HEK293 (cell line): Measurements from ENCODE around the gene ZFHX2.

ENCODE experiments used
- CTCF ChIA-PET: fragments of 350-600 bp; formaldehyde crosslinking; extraction: SDS; loops from one replicate; lab custom pipeline; 2021; ENCODE audit warnings: antibody characterized with exemption; lab: Yijun Ruan, JAX
- POLR2A ChIA-PET: fragments of 300-600 bp; formaldehyde crosslinking; extraction: SDS; loops from one replicate; lab custom pipeline; 2020; ENCODE audit warnings: antibody characterized with exemption, inconsistent platforms; lab: Yijun Ruan, JAX
- H3K27ac ChIP-seq: fragments of 200-500 bp; sonication (Bioruptor generic); 2 replicates; pipeline ENCODE4 v1.5.1; 2014; ENCODE audit warnings: low read depth, low read length, control low read depth, inconsistent platforms; ENCODE audit errors: extremely low read depth
- H3K36me3 ChIP-seq, 2 experiments: fragments of 200-500 bp in 1 of 2; sonication (Bioruptor generic) in 1 of 2; 1 replicate in 1 of 2; 2 replicates in 1 of 2; pipeline ENCODE4 v1.5.1; 2014 to 2017; ENCODE audit warnings: inconsistent platforms in 2 of 2, low read length in 2 of 2; ENCODE audit not compliant: control insufficient read depth in 2 of 2, insufficient read depth in 1 of 2
- H3K4me1 ChIP-seq: fragments of 200-500 bp; sonication (Bioruptor generic); 2 replicates; pipeline ENCODE4 v1.5.1; 2014; ENCODE audit warnings: mild to moderate bottlenecking, low read length, inconsistent platforms; ENCODE audit not compliant: control insufficient read depth, insufficient read depth
- H3K4me3 ChIP-seq: 2 replicates; pipeline ENCODE4 v1.5.1; 2011; ENCODE audit warnings: low read depth, mild to moderate bottlenecking, control low read depth, low read length, moderate library complexity
- H3K9me3 ChIP-seq: fragments of 200-500 bp; sonication (Bioruptor generic); 2 replicates; pipeline ENCODE4 v1.5.1; 2014; ENCODE audit warnings: low read depth, low read length, inconsistent platforms; ENCODE audit not compliant: control insufficient read depth, insufficient read depth
- EGR2 ChIP-seq: fragments of 450-650 bp; formaldehyde crosslinking; IDR thresholded peaks from 2 replicates; pipeline ENCODE4 v1.5.1; 2016; ENCODE audit warnings: low read depth, missing biosample characterization, missing genetic modification characterization
- GLIS1 ChIP-seq: fragments of 450-650 bp; formaldehyde crosslinking; IDR thresholded peaks from 2 replicates; pipeline ENCODE4 v1.5.1; 2016; ENCODE audit warnings: missing biosample characterization, missing genetic modification characterization
- KLF10 ChIP-seq: fragments of 450-650 bp; IDR thresholded peaks from 2 replicates; pipeline ENCODE4 v1.5.1; 2018; ENCODE audit warnings: missing biosample characterization, mild to moderate bottlenecking, missing genetic modification characterization
- ZBTB1 ChIP-seq: fragments of 450-650 bp; formaldehyde crosslinking; IDR thresholded peaks from 2 replicates; pipeline ENCODE4 v1.5.1; 2016; ENCODE audit warnings: missing biosample characterization, missing genetic modification characterization
- ZBTB48 ChIP-seq: fragments of 450-650 bp; formaldehyde crosslinking; IDR thresholded peaks from 2 replicates; pipeline ENCODE4 v1.5.1; 2016; ENCODE audit warnings: missing biosample characterization, missing genetic modification characterization
- ZEB2 ChIP-seq: fragments of 450-650 bp; formaldehyde crosslinking; IDR thresholded peaks from 2 replicates; pipeline ENCODE4 v1.5.1; 2016; ENCODE audit warnings: missing biosample characterization, missing genetic modification characterization
- ZFHX2 ChIP-seq: fragments of 450-650 bp; formaldehyde crosslinking; conservative IDR thresholded peaks from 2 replicates; pipeline ENCODE4 v1.5.1; 2016; ENCODE audit warnings: missing biosample characterization, missing genetic modification characterization
- ZFP69B ChIP-seq: fragments of 450-650 bp; formaldehyde crosslinking; IDR thresholded peaks from 2 replicates; pipeline ENCODE4 v1.5.1; 2016; ENCODE audit warnings: missing biosample characterization, missing genetic modification characterization
- ZNF132 ChIP-seq: fragments of 450-650 bp; formaldehyde crosslinking; IDR thresholded peaks from 2 replicates; pipeline ENCODE4 v1.5.1; 2017; ENCODE audit warnings: missing biosample characterization, missing genetic modification characterization, borderline replicate concordance
- ZNF362 ChIP-seq: fragments of 450-650 bp; formaldehyde crosslinking; IDR thresholded peaks from 2 replicates; pipeline ENCODE4 v1.5.1; 2016; ENCODE audit warnings: missing biosample characterization, missing genetic modification characterization
- ZNF518A ChIP-seq: fragments of 450-650 bp; formaldehyde crosslinking; conservative IDR thresholded peaks from 2 replicates; pipeline ENCODE4 v1.5.1; 2016; ENCODE audit warnings: low read depth, missing biosample characterization, missing genetic modification characterization
- ZNF548 ChIP-seq: fragments of 450-650 bp; formaldehyde crosslinking; IDR thresholded peaks from 2 replicates; pipeline ENCODE4 v1.5.1; 2016; ENCODE audit warnings: missing biosample characterization, missing genetic modification characterization
- ZNF561 ChIP-seq: fragments of 450-650 bp; IDR thresholded peaks from 2 replicates; pipeline ENCODE4 v1.5.1; 2018; ENCODE audit warnings: missing biosample characterization, missing genetic modification characterization, borderline replicate concordance
- ZNF624 ChIP-seq: fragments of 450-650 bp; formaldehyde crosslinking; IDR thresholded peaks from 2 replicates; pipeline ENCODE4 v1.5.1; 2017; ENCODE audit warnings: missing biosample characterization, missing genetic modification characterization
- ZNF704 ChIP-seq: fragments of 450-650 bp; formaldehyde crosslinking; IDR thresholded peaks from 2 replicates; pipeline ENCODE4 v1.5.1; 2016; ENCODE audit warnings: missing biosample characterization, missing genetic modification characterization
- ZNF791 ChIP-seq: fragments of 450-650 bp; formaldehyde crosslinking; IDR thresholded peaks from 2 replicates; pipeline ENCODE4 v1.5.1; 2016; ENCODE audit warnings: missing biosample characterization, missing genetic modification characterization
- TF ChIP-seq, protein P1 (sequence below): fragments of 450-650 bp; IDR thresholded peaks from 2 replicates; pipeline ENCODE4 v1.5.1; 2018; ENCODE audit warnings: missing biosample characterization, missing genetic modification characterization

Gene ZFHX2

DNA sequence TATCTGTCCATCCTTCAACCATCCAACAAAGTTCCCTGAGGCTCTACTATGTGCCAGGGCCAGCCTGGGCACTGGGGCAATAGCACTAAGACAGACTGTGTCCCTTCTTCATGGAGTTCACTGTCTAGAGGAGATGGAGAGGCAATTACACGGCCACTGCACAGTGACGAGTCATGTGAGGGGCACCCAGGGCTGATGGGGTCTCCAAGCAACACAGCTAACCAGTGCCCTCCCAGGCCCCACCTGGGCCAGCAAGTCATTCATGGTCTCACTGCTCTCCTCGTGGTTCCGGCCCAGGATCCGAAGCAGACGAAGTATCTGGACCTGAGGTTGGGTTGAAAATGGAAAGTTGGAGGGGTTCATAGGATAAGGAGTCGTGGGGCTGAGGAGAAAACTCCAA lies 13.3 kb upstream of the ZFHX2 start:
- no peak for TF ChIP-seq ZNF624
- no peak for TF ChIP-seq ZNF548 (tag by site-specific recombination)
- TF ChIP-seq GLIS1 (tag by site-specific recombination): no peak
- TF ChIP-seq ZNF518A (tag by site-specific recombination): no peak
- no peak for TF ChIP-seq ZBTB1
- no peak for TF ChIP-seq ZEB2 (tag by site-specific recombination)
- no peak for TF ChIP-seq ZNF791
- TF ChIP-seq, protein P1, sequence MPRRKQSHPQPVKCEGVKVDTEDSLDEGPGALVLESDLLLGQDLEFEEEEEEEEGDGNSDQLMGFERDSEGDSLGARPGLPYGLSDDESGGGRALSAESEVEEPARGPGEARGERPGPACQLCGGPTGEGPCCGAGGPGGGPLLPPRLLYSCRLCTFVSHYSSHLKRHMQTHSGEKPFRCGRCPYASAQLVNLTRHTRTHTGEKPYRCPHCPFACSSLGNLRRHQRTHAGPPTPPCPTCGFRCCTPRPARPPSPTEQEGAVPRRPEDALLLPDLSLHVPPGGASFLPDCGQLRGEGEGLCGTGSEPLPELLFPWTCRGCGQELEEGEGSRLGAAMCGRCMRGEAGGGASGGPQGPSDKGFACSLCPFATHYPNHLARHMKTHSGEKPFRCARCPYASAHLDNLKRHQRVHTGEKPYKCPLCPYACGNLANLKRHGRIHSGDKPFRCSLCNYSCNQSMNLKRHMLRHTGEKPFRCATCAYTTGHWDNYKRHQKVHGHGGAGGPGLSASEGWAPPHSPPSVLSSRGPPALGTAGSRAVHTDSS (tag by site-specific recombination): no peak
- no peak for TF ChIP-seq ZNF132 (tag by site-specific recombination)
- no peak for TF ChIP-seq ZNF362
- TF ChIP-seq ZFP69B (tag by site-specific recombination): no peak
- TF ChIP-seq KLF10 (tag by site-specific recombination): no peak
- Histone ChIP-seq H3K9me3 (no peaks in the 10 kb centered on the region), H3K36me3 (peaks cover 14 to 63% of the 10 kb centered on the region in 2 experiments; a peak in 2 of 3 replicates), H3K27ac (no peak overlapping the region), H3K4me1 (peaks cover 13% of the 10 kb centered on the region), H3K4me3 (no peak overlapping the region)
- POLR2A ChIA-PET: interaction anchor here (1.3 kb wide), 1 partner anchor 10 kb away, joined by 3 read pairs; no protein-coding TSS in a partner anchor
- CTCF ChIA-PET: interaction anchor here (10.1 kb wide), 1 partner anchor 85 kb away, joined by 338 read pairs; no protein-coding TSS in a partner anchor

GRCh38 chr14:23564181-23564812 lies 12.7 kb upstream of the ZFHX2 start:
- Histone ChIP-seq H3K9me3 (no peaks in the 10 kb centered on the region), H3K36me3 (peaks cover 17 to 68% of the 10 kb centered on the region in 2 experiments; a peak in 2 of 3 replicates), H3K4me3 (no peak overlapping the region), H3K4me1 (peaks cover 13% of the 10 kb centered on the region), H3K27ac (no peak overlapping the region)
- ChIA-PET POLR2A (interaction anchor here (1.3 to 1.6 kb wide), 2 partner anchors 9 to 86 kb away, joined by 3 to 5 read pairs; no protein-coding TSS in a partner anchor), CTCF (interaction anchor here (1.0 to 10.1 kb wide), 4 partner anchors 10 to 96 kb away, joined by 3 to 338 read pairs (median 5); no protein-coding TSS in a partner anchor)
- TF ChIP-seq ZFHX2 (tag by site-specific recombination): peak; percentile 54; the same call in 1 of the 2 replicates
- TF ChIP-seq ZNF561 (tag by site-specific recombination): no peak
- no peak for TF ChIP-seq ZBTB48 (tag by site-specific recombination)
- peak; percentile 41; the same call in 1 of the 2 replicates for TF ChIP-seq EGR2 (tag by site-specific recombination)
- TF ChIP-seq ZNF704: no peak
